GM12875 (cell line): Measurements from ENCODE around the gene NOP58.

Experiments used
- H3K4me3 ChIP-seq: one replicate; pipeline ENCODE4 v1.5.1; 2011; ENCODE audit warnings: low read depth, low read length, control low read depth
- CTCF ChIP-seq: IDR thresholded peaks from 2 replicates; pipeline ENCODE4 v1.5.1; 2011; ENCODE audit warnings: low read depth, mild to moderate bottlenecking, control low read depth, inconsistent platforms, low read length, moderate library complexity, borderline replicate concordance; ENCODE audit not compliant: insufficient read depth

NOP58 gene

DNA sequence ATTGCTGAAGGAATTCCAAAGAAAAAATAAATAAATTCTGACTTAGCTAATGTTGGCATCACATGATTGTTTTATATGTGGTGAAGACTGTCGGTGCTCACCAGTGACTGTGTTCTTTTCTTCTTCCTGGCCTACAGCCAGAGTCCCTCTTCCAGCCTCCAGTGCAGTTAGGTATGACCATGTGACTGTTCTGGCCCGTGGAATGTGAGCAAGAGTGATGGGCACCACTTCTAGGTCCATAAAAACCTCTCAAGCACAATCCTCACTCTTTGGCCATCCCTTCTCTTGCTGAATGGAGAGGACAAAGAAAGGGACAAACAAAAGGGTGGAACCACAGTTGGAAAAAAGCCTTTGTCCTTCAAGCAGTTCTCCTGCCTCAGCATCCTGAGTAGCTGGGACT is 71.6 kb downstream of the NOP58 start:
- TF ChIP-seq CTCF: no peak
- H3K4me3 ChIP-seq: no peak overlapping the region

DNA sequence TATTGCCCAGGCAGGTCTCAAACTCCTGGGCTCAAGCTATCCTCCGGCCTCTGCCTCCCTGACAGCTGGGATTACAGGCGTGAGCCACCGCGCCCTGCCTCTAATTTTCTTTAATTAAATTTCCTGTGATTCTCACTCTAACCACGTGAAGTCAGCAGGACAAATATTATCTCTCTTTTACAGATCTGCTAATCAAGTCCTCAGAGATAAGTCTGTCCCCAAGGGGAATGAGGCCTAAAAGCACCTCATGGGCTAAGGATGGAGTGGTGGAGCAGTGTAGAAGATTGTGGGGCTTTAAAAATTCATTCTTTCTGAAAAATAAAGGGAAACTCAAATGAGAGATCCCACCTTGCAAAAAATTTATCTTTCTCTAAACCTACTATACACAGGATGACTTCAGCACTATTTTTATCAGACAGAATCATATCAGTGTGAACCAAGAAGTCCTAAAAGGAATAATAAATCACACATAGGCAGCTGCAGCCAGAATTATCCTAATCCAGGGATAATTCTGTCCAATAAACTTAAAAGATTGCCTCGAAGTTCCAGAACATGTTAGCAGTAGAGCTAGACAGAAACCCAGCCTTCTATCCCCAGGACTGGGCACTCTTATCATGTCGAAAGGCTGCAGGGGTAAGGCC is 72.3 kb downstream of the NOP58 start:
- no peak for TF ChIP-seq CTCF
- no peak overlapping the region for H3K4me3 ChIP-seq

- TF ChIP-seq CTCF: no peak
- no peak overlapping the region for H3K4me3 ChIP-seq
Observed at GRCh38 chr2:202339071-202339870, 73.7 kb downstream of the NOP58 start.

- TF ChIP-seq CTCF: no peak
- H3K4me3 ChIP-seq: no peak overlapping the region
Observed at GRCh38 chr2:202344178-202344577, 78.6 kb downstream of the NOP58 start.

- H3K4me3 ChIP-seq: no peak overlapping the region
Observed at GRCh38 chr2:202346180-202346579, 80.6 kb downstream of the NOP58 start.

More at GRCh38 chr2:202346180-202346579, 80.6 kb downstream of the NOP58 start:
- no peak for TF ChIP-seq CTCF
